Measurements from ENCODE around the gene CACNA1D. TPM values are rescaled to one million over a fixed set of nuclear protein-coding genes. Genes with fewer than 3 reads are reported as not detected.

CACNA1D gene
- total RNA-seq, 1 experiment from 2014 or later, result 1.1 TPM

DNA sequence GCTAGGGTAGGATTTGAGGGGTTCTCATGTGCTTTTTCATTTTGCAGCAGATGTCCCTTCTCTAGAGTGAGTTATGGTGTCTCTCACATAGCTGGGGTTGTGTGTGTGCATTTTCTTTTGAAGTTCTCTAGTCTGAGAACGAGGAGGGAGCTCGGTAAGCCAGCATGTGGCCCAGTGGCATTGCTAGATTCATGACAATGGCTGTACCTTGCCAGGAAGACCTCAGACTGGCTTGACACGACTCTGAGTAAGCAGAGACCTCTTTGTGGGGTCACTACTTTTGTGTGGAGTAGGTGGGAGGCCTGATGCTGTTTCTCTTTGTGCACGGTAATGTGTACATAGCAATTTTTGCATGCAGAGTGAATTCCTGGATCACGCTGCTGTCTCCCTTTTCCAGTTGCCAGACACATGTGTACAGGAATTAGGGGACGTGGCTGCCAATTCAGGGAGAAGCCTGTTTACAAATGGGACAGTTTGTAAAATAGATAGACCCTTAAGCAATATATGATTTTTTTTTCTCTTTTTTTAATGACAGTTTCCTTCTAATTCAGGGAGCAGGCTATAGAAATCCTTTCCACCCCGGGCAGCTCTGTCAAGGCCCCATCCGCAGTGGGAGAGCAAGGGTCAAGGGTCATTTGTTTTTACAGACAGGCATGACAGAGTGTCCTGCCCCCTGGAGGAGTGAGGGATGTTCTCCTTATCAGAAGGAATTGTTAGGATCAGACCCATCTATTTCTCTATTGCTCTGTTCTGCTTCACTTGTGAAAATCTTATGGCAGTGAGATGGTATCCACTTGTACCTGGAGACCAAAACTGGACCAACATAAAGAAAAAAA, 4.6 kb downstream of the CACNA1D start:
- Histone ChIP-seq H4K20me1 (ENCODE audit: insufficient read depth) (no peaks in the 10 kb centered on the region), H3K79me2 (ENCODE audit: insufficient read depth, low read length) (no peaks in the 10 kb centered on the region), H3K4me3 (replicated peaks in 1 of 2; ENCODE audit: low read depth in 1 of 2, low read length in 2 of 2) (no peak overlapping the region), H3K9me3 (ENCODE audit: control insufficient read depth in 1 of 2, insufficient read depth in 1 of 2, low read depth in 1 of 2, low read length in 2 of 2) (no peaks in the 10 kb centered on the region), H3K9ac (ENCODE audit: low read length) (no peak overlapping the region), H2AFZ (ENCODE audit: low read depth, low read length, poor library complexity, severe bottlenecking) (no peak overlapping the region), H3K36me3 (ENCODE audit: control insufficient read depth in 1 of 2, insufficient read depth in 2 of 2, low read length in 2 of 2) (no peaks in the 10 kb centered on the region), H3K4me1 (ENCODE audit: control insufficient read depth in 1 of 2, insufficient read depth in 2 of 2, low read length in 2 of 2) (peaks cover 0 to 6% of the 10 kb centered on the region in 2 experiments; a peak in 1 of 4 replicates), H3K27me3 (ENCODE audit: insufficient read depth, low read length) (no peaks in the 10 kb centered on the region), H3K9me2 (ENCODE audit: insufficient read depth) (no peaks in the 10 kb centered on the region), H3K27ac (ENCODE audit: low read depth, low read length) (no peak overlapping the region), H3K4me2 (ENCODE audit: low read length) (no peak overlapping the region)
- no TSS peak for BruUV-seq (replicated peaks)
- ChIA-PET POLR2A (no interaction called here), CTCF (interaction anchor here (1.1 kb wide), 1 partner anchor 14 kb away, joined by 3 read pairs; no protein-coding TSS in a partner anchor), RAD21 (ENCODE audit: low non-redundant PET in 1 of 2, low total read pairs in 2 of 2, uncharacterized antibody in 2 of 2, unreplicated experiment in 2 of 2) (no interaction called here)
- DNase-seq (ENCODE audit: low read depth, low spot score) (no peak), ATAC-seq (no peak)
- TF ChIP-seq, protein P1, sequence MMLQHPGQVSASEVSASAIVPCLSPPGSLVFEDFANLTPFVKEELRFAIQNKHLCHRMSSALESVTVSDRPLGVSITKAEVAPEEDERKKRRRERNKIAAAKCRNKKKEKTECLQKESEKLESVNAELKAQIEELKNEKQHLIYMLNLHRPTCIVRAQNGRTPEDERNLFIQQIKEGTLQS (IDR thresholded peaks at IDR 0.05), result no peak
- TF ChIP-seq CTCF (IDR thresholded peaks at IDR 0.05 in 2 of 3, conservative IDR thresholded peaks at IDR 0.05 in 1 of 3; ENCODE audit: borderline replicate concordance in 1 of 3, insufficient read depth in 1 of 3, low read depth in 2 of 3, low read length in 2 of 3) (peak in 2 of 3 experiments; percentile 27 to 31; a peak in 3 of 6 replicates), RAD21 (IDR thresholded peaks at IDR 0.05; ENCODE audit: low read depth) (0 out of 2 replicates have a peak, but pooled peaks have one; percentile 5), ZFX (IDR thresholded peaks at IDR 0.05) (no peak), JUND (IDR thresholded peaks at IDR 0.05) (no peak), ELF1 (IDR thresholded peaks at IDR 0.05; ENCODE audit: borderline replicate concordance, low read depth) (no peak), REST (IDR thresholded peaks at IDR 0.05; ENCODE audit: low read depth) (no peak)
- intact Hi-C loops (cut with micrococcal nuclease), result no loop called here

Measured in HCT116 (cell line).